ENCODE data around the gene EXOC3.
"Not testable (repeated sequence)": the region's sequence is repeated elsewhere in the genome, so short reads cannot be mapped to it uniquely, and the experiment has no call there.

The EXOC3 gene

GRCh38 chr5:501831-502184 is 58.8 kb downstream of the EXOC3 start:
- Histone ChIP-seq H3K4me1 (ENCODE audit: control insufficient read depth, low read depth, low read length) (no peaks in the 10 kb centered on the region), H3K27ac (ENCODE audit: low read depth, low read length) (no peak overlapping the region), H3K4me2 (ENCODE audit: low read length) (no peak overlapping the region), H4K8ac (ENCODE audit: low read depth, low read length) (no peak overlapping the region), H2BK15ac (replicated peaks; ENCODE audit: low read depth) (no peak overlapping the region), H2AK5ac (ENCODE audit: low read length) (no peak overlapping the region), H3K4ac (ENCODE audit: low read depth, low read length) (no peak overlapping the region), H3K56ac (ENCODE audit: low read length) (peak overlapping the region; percentile 15), H4K5ac (ENCODE audit: low read length) (no peak overlapping the region), H3K9ac (ENCODE audit: low read length) (no peak overlapping the region), H3K27me3 (ENCODE audit: insufficient read depth, low read length, poor library complexity) (peaks cover 21% of the 10 kb centered on the region), H3K79me2 (ENCODE audit: control insufficient read depth, insufficient read depth, low read length) (no peaks in the 10 kb centered on the region), H3K79me1 (ENCODE audit: low read length) (no peaks in the 10 kb centered on the region), H2BK5ac (ENCODE audit: low read length) (no peak overlapping the region), H3K23ac (ENCODE audit: low read length) (no peak overlapping the region), H2BK120ac (ENCODE audit: low read depth, low read length) (no peak overlapping the region), H3K18ac (ENCODE audit: low read length) (no peak overlapping the region), H3K36me3 (ENCODE audit: control insufficient read depth, insufficient read depth, low read length) (no peaks in the 10 kb centered on the region), H3K4me3 (ENCODE audit: low read length) (no peak overlapping the region)
- no peak for DNase-seq
- WGBS (ENCODE audit: extremely low coverage, insufficient coverage, low lambda C conversion rate): no CpG with 5 or more reads among the region's 23 CpGs

- no peaks in the 10 kb centered on the region for H3K36me3 ChIP-seq (ENCODE audit: control insufficient read depth, insufficient read depth, low read length)
- no peak overlapping the region for H2AK5ac ChIP-seq (ENCODE audit: low read length)
- H3K23ac ChIP-seq (ENCODE audit: low read length): peak overlapping the region; percentile 66
- H2BK5ac ChIP-seq (ENCODE audit: low read length): no peak overlapping the region
- no peak overlapping the region for H2BK15ac ChIP-seq (replicated peaks; ENCODE audit: low read depth)
- no peak overlapping the region for H3K27ac ChIP-seq (ENCODE audit: low read depth, low read length)
- no peak overlapping the region for H4K5ac ChIP-seq (ENCODE audit: low read length)
- no peak overlapping the region for H3K9ac ChIP-seq (ENCODE audit: low read length)
- H3K4me1 ChIP-seq (ENCODE audit: control insufficient read depth, low read depth, low read length): no peaks in the 10 kb centered on the region
- H2BK120ac ChIP-seq (ENCODE audit: low read depth, low read length): no peak overlapping the region
- H3K27me3 ChIP-seq (ENCODE audit: insufficient read depth, low read length, poor library complexity): peaks cover 16% of the 10 kb centered on the region
- H3K4me2 ChIP-seq (ENCODE audit: low read length): no peak overlapping the region
- DNase-seq: peak; percentile 53
- WGBS (ENCODE audit: extremely low coverage, insufficient coverage, low lambda C conversion rate): no CpG with 5 or more reads among the region's 36 CpGs
- H3K56ac ChIP-seq (ENCODE audit: low read length): no peak overlapping the region
- H3K79me2 ChIP-seq (ENCODE audit: control insufficient read depth, insufficient read depth, low read length): no peaks in the 10 kb centered on the region
- no peak overlapping the region for H3K4me3 ChIP-seq (ENCODE audit: low read length)
- H3K79me1 ChIP-seq (ENCODE audit: low read length): no peaks in the 10 kb centered on the region
- H3K4ac ChIP-seq (ENCODE audit: low read depth, low read length): no peak overlapping the region
- no peak overlapping the region for H4K8ac ChIP-seq (ENCODE audit: low read depth, low read length)
- no peak overlapping the region for H3K18ac ChIP-seq (ENCODE audit: low read length)
These were observed 59.5 kb downstream of the EXOC3 start for GRCh38 chr5:502325-503079.

GRCh38 chr5:504326-505154 is 61.6 kb downstream of the EXOC3 start:
- Histone ChIP-seq H2BK15ac (replicated peaks; ENCODE audit: low read depth) (no peak overlapping the region), H3K4me2 (ENCODE audit: low read length) (no peak overlapping the region), H3K56ac (ENCODE audit: low read length) (no peak overlapping the region), H3K4ac (ENCODE audit: low read depth, low read length) (no peak overlapping the region), H2BK120ac (ENCODE audit: low read depth, low read length) (no peak overlapping the region), H2AK5ac (ENCODE audit: low read length) (no peak overlapping the region), H3K23ac (ENCODE audit: low read length) (no peak overlapping the region), H3K4me3 (ENCODE audit: low read length) (no peak overlapping the region), H4K8ac (ENCODE audit: low read depth, low read length) (no peak overlapping the region), H3K9ac (ENCODE audit: low read length) (no peak overlapping the region), H3K4me1 (ENCODE audit: control insufficient read depth, low read depth, low read length) (no peaks in the 10 kb centered on the region), H3K18ac (ENCODE audit: low read length) (no peak overlapping the region), H3K79me1 (ENCODE audit: low read length) (no peaks in the 10 kb centered on the region), H2BK5ac (ENCODE audit: low read length) (no peak overlapping the region), H3K27ac (ENCODE audit: low read depth, low read length) (no peak overlapping the region), H3K27me3 (ENCODE audit: insufficient read depth, low read length, poor library complexity) (peaks cover 16% of the 10 kb centered on the region), H4K5ac (ENCODE audit: low read length) (no peak overlapping the region), H3K79me2 (ENCODE audit: control insufficient read depth, insufficient read depth, low read length) (no peaks in the 10 kb centered on the region), H3K36me3 (ENCODE audit: control insufficient read depth, insufficient read depth, low read length) (no peaks in the 10 kb centered on the region)
- DNase-seq: no peak
- WGBS (ENCODE audit: extremely low coverage, insufficient coverage, low lambda C conversion rate): no CpG with 5 or more reads among the region's 33 CpGs

DNA sequence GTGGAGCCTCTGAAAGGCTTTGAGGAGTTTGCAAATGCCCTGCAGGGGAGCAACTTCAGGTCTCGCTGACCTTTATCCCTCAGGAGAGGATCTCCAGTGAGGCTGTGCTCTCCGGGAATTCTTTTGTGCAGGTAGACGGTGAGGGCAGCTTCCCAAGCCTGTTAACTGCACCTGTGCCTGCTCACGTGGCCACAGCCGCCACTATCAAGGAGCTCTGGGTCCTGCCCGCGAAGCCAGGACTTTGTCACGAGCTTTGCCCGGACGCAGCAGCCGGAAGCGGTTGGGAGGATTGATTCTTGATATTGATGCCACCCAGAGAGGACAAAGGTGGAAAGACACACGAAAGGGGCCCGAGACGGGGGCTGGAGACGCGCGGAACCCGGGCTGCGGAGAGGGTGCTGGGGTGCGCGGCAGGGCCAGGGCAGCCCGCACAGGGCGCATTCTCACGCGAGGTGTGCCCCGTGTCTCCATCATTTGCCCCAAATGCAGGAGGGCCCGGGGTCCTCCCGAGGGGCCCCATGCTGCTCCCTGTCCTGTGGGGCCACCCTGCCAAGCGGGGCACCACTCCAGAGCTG is 63.1 kb downstream of the EXOC3 start:
- H2AK5ac ChIP-seq (ENCODE audit: low read length): no peak overlapping the region
- no peak overlapping the region for H3K4me3 ChIP-seq (ENCODE audit: low read length)
- no peak for DNase-seq

DNA sequence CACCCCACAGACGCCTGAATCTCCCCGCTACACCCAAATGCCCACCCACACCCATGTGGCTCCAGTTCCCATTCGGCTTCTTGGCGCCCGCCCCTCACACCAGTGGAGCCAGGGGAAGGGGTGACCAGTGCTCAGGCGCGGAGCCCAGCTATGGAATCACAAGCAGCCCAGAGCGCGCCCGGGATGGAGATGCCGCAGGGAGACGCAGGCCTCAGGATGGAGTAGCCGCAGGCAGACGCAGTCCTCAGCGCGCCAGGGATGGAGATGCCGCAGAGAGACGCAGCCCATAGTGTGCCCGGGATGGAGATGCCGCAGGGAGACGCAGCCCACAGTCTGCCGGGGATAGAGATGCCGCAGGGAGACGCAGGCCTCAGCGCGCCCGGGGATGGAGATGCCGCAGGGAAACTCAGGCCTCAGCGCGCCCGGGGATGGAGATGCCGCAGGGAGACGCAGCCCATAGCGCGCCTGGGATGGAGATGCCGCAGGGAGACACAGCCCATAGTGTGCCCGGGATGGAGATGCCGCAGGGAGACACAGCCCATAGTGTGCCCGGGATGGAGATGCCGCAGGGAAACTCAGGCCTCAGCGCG is 65.1 kb downstream of the EXOC3 start:
- H3K4me2 ChIP-seq (ENCODE audit: low read length); H3K56ac ChIP-seq (ENCODE audit: low read length); H3K79me2 ChIP-seq (ENCODE audit: control insufficient read depth, insufficient read depth, low read length); DNase-seq; H4K8ac ChIP-seq (ENCODE audit: low read depth, low read length); H4K5ac ChIP-seq (ENCODE audit: low read length); H2BK15ac ChIP-seq (replicated peaks; ENCODE audit: low read depth); H3K27ac ChIP-seq (ENCODE audit: low read depth, low read length); H2AK5ac ChIP-seq (ENCODE audit: low read length); H3K23ac ChIP-seq (ENCODE audit: low read length); H3K4ac ChIP-seq (ENCODE audit: low read depth, low read length); H2BK120ac ChIP-seq (ENCODE audit: low read depth, low read length); H3K4me3 ChIP-seq (ENCODE audit: low read length); H3K9ac ChIP-seq (ENCODE audit: low read length); H3K79me1 ChIP-seq (ENCODE audit: low read length); H2BK5ac ChIP-seq (ENCODE audit: low read length); H3K4me1 ChIP-seq (ENCODE audit: control insufficient read depth, low read depth, low read length); H3K36me3 ChIP-seq (ENCODE audit: control insufficient read depth, insufficient read depth, low read length); H3K18ac ChIP-seq (ENCODE audit: low read length): not testable (repeated sequence)
- peaks cover 16% of the 10 kb centered on the region for H3K27me3 ChIP-seq (ENCODE audit: insufficient read depth, low read length, poor library complexity)
- WGBS (ENCODE audit: extremely low coverage, insufficient coverage, low lambda C conversion rate): no CpG with 5 or more reads among the region's 42 CpGs

More for the DNA sequence above, 63.1 kb downstream of the EXOC3 start:
- WGBS (ENCODE audit: extremely low coverage, insufficient coverage, low lambda C conversion rate): no CpG with 5 or more reads among the region's 30 CpGs
- Histone ChIP-seq H3K4me2 (ENCODE audit: low read length) (no peak overlapping the region), H3K4me1 (ENCODE audit: control insufficient read depth, low read depth, low read length) (no peaks in the 10 kb centered on the region), H3K36me3 (ENCODE audit: control insufficient read depth, insufficient read depth, low read length) (no peaks in the 10 kb centered on the region), H2BK15ac (replicated peaks; ENCODE audit: low read depth) (no peak overlapping the region), H2BK120ac (ENCODE audit: low read depth, low read length) (no peak overlapping the region), H3K4ac (ENCODE audit: low read depth, low read length) (no peak overlapping the region), H3K79me2 (ENCODE audit: control insufficient read depth, insufficient read depth, low read length) (no peaks in the 10 kb centered on the region), H3K23ac (ENCODE audit: low read length) (no peak overlapping the region), H3K18ac (ENCODE audit: low read length) (no peak overlapping the region), H4K5ac (ENCODE audit: low read length) (no peak overlapping the region), H2BK5ac (ENCODE audit: low read length) (no peak overlapping the region), H3K9ac (ENCODE audit: low read length) (no peak overlapping the region), H3K79me1 (ENCODE audit: low read length) (no peaks in the 10 kb centered on the region), H3K27ac (ENCODE audit: low read depth, low read length) (no peak overlapping the region), H3K56ac (ENCODE audit: low read length) (no peak overlapping the region), H4K8ac (ENCODE audit: low read depth, low read length) (no peak overlapping the region), H3K27me3 (ENCODE audit: insufficient read depth, low read length, poor library complexity) (peaks cover 16% of the 10 kb centered on the region)

Measured in mesendoderm (in vitro differentiated cells).